ENCODE data around the gene ATP6V0D1. TPM values are rescaled to one million over a fixed set of nuclear protein-coding genes. Genes with fewer than 3 reads are reported as not detected.
"Not testable (repeated sequence)": the region's sequence is repeated elsewhere in the genome, so short reads cannot be mapped to it uniquely, and the experiment has no call there.

The ATP6V0D1 gene
- polyA plus RNA-seq, 2 donors: 17.0 to 78.1 TPM

- no peak overlapping the region for H3K27ac ChIP-seq (ENCODE audit: low read depth in 2 of 2, low read length in 1 of 2)
- no peaks in the 10 kb centered on the region for H3K27me3 ChIP-seq (ENCODE audit: control insufficient read depth in 1 of 2, insufficient read depth in 2 of 2, low read length in 2 of 2)
- no peaks in the 10 kb centered on the region for H3K9me3 ChIP-seq (ENCODE audit: control insufficient read depth in 2 of 2, insufficient read depth in 1 of 2, low read depth in 1 of 2, low read length in 1 of 2)
- no peaks in the 10 kb centered on the region for H3K4me1 ChIP-seq (ENCODE audit: control insufficient read depth in 2 of 2, insufficient read depth in 2 of 2, low read length in 1 of 2)
- H3K4me3 ChIP-seq (ENCODE audit: low read depth in 1 of 2, low read length in 2 of 2): no peak overlapping the region
- H3K36me3 ChIP-seq (ENCODE audit: control insufficient read depth in 2 of 2, insufficient read depth in 2 of 2, low read length in 1 of 2): no peaks in the 10 kb centered on the region
- WGBS, 2 donors: 69 to 70% methylated on average over 9 of the region's 9 CpGs
These were observed 23.4 kb upstream of the ATP6V0D1 start for GRCh38 chr16:67504031-67505021.

- Histone ChIP-seq H3K4me3 (ENCODE audit: low read depth in 1 of 2, low read length in 2 of 2) (no peak overlapping the region), H3K27me3 (ENCODE audit: control insufficient read depth in 1 of 2, insufficient read depth in 2 of 2, low read length in 2 of 2) (no peaks in the 10 kb centered on the region), H3K9me3 (ENCODE audit: control insufficient read depth in 2 of 2, insufficient read depth in 1 of 2, low read depth in 1 of 2, low read length in 1 of 2) (no peaks in the 10 kb centered on the region), H3K36me3 (ENCODE audit: control insufficient read depth in 2 of 2, insufficient read depth in 2 of 2, low read length in 1 of 2) (peaks cover 0 to 3% of the 10 kb centered on the region in 2 donors), H3K27ac (ENCODE audit: low read depth in 2 of 2, low read length in 1 of 2) (no peak overlapping the region), H3K4me1 (ENCODE audit: control insufficient read depth in 2 of 2, insufficient read depth in 2 of 2, low read length in 1 of 2) (no peaks in the 10 kb centered on the region)
- 59 to 79% methylated on average over 4 of the region's 4 CpGs for WGBS, 2 donors
These were observed 18.1 kb upstream of the ATP6V0D1 start for GRCh38 chr16:67499106-67499505.

- peak overlapping the region in 1 of 2 donors; percentile 15 for H3K27ac ChIP-seq (ENCODE audit: low read depth in 2 of 2, low read length in 1 of 2)
These were observed 9.6 kb upstream of the ATP6V0D1 start for GRCh38 chr16:67490335-67491096.

GRCh38 chr16:67489401-67490083, 8.6 kb upstream of the ATP6V0D1 start:
- H3K4me3 ChIP-seq (ENCODE audit: low read depth in 1 of 2, low read length in 2 of 2): no peak overlapping the region
- WGBS, 2 donors: 62 to 76% methylated on average over 4 of the region's 4 CpGs
- no peaks in the 10 kb centered on the region for H3K9me3 ChIP-seq (ENCODE audit: control insufficient read depth in 2 of 2, insufficient read depth in 1 of 2, low read depth in 1 of 2, low read length in 1 of 2)
- peak overlapping the region in 1 of 2 donors; percentile 24 for H3K27ac ChIP-seq (ENCODE audit: low read depth in 2 of 2, low read length in 1 of 2)
- H3K27me3 ChIP-seq (ENCODE audit: control insufficient read depth in 1 of 2, insufficient read depth in 2 of 2, low read length in 2 of 2): no peaks in the 10 kb centered on the region
- no peaks in the 10 kb centered on the region for H3K4me1 ChIP-seq (ENCODE audit: control insufficient read depth in 2 of 2, insufficient read depth in 2 of 2, low read length in 1 of 2)
- H3K36me3 ChIP-seq (ENCODE audit: control insufficient read depth in 2 of 2, insufficient read depth in 2 of 2, low read length in 1 of 2): peaks cover 0 to 3% of the 10 kb centered on the region in 2 donors

More at GRCh38 chr16:67490335-67491096, 9.6 kb upstream of the ATP6V0D1 start:
- 76 to 78% methylated on average over 8 of the region's 8 CpGs for whole genome bisulfite sequencing, 2 donors
- H3K36me3 ChIP-seq (ENCODE audit: control insufficient read depth in 2 of 2, insufficient read depth in 2 of 2, low read length in 1 of 2): peaks cover 0 to 3% of the 10 kb centered on the region in 2 donors
- no peaks in the 10 kb centered on the region for H3K4me1 ChIP-seq (ENCODE audit: control insufficient read depth in 2 of 2, insufficient read depth in 2 of 2, low read length in 1 of 2)
- H3K4me3 ChIP-seq (ENCODE audit: low read depth in 1 of 2, low read length in 2 of 2): no peak overlapping the region
- H3K27me3 ChIP-seq (ENCODE audit: control insufficient read depth in 1 of 2, insufficient read depth in 2 of 2, low read length in 2 of 2): no peaks in the 10 kb centered on the region
- H3K9me3 ChIP-seq (ENCODE audit: control insufficient read depth in 2 of 2, insufficient read depth in 1 of 2, low read depth in 1 of 2, low read length in 1 of 2): no peaks in the 10 kb centered on the region

- WGBS, 2 donors: 90 to 91% methylated on average over 4 of the region's 4 CpGs
- H3K4me1 ChIP-seq (ENCODE audit: control insufficient read depth in 2 of 2, insufficient read depth in 2 of 2, low read length in 1 of 2); H3K9me3 ChIP-seq (ENCODE audit: control insufficient read depth in 2 of 2, insufficient read depth in 1 of 2, low read depth in 1 of 2, low read length in 1 of 2); H3K27me3 ChIP-seq (ENCODE audit: control insufficient read depth in 1 of 2, insufficient read depth in 2 of 2, low read length in 2 of 2); H3K36me3 ChIP-seq (ENCODE audit: control insufficient read depth in 2 of 2, insufficient read depth in 2 of 2, low read length in 1 of 2); H3K27ac ChIP-seq (ENCODE audit: low read depth in 2 of 2, low read length in 1 of 2); H3K4me3 ChIP-seq (ENCODE audit: low read depth in 1 of 2, low read length in 2 of 2): not testable (repeated sequence)
These were observed 6.6 kb upstream of the ATP6V0D1 start for GRCh38 chr16:67487561-67487960.

- H3K4me1 ChIP-seq (ENCODE audit: control insufficient read depth in 2 of 2, insufficient read depth in 2 of 2, low read length in 1 of 2): peaks cover 0 to 4% of the 10 kb centered on the region in 2 donors
- H3K36me3 ChIP-seq (ENCODE audit: control insufficient read depth in 2 of 2, insufficient read depth in 2 of 2, low read length in 1 of 2): no peaks in the 10 kb centered on the region
- H3K4me3 ChIP-seq (ENCODE audit: low read depth in 1 of 2, low read length in 2 of 2): no peak overlapping the region
- H3K27me3 ChIP-seq (ENCODE audit: control insufficient read depth in 1 of 2, insufficient read depth in 2 of 2, low read length in 2 of 2): no peaks in the 10 kb centered on the region
- 63 to 67% methylated on average over 3 of the region's 3 CpGs for WGBS, 2 donors
- H3K9me3 ChIP-seq (ENCODE audit: control insufficient read depth in 2 of 2, insufficient read depth in 1 of 2, low read depth in 1 of 2, low read length in 1 of 2): no peaks in the 10 kb centered on the region
- H3K27ac ChIP-seq (ENCODE audit: low read depth in 2 of 2, low read length in 1 of 2): no peak overlapping the region
These were observed 5.8 kb upstream of the ATP6V0D1 start for GRCh38 chr16:67486805-67487204.

GRCh38 chr16:67483731-67484525, 3.0 kb upstream of the ATP6V0D1 start:
- 92 to 93% methylated on average over 12 of the region's 12 CpGs for WGBS, 2 donors
- Histone ChIP-seq H3K4me1 (ENCODE audit: control insufficient read depth in 2 of 2, insufficient read depth in 2 of 2, low read length in 1 of 2) (peaks cover 3 to 7% of the 10 kb centered on the region in 2 donors), H3K4me3 (ENCODE audit: low read depth in 1 of 2, low read length in 2 of 2) (no peak overlapping the region), H3K27me3 (ENCODE audit: control insufficient read depth in 1 of 2, insufficient read depth in 2 of 2, low read length in 2 of 2) (no peaks in the 10 kb centered on the region), H3K27ac (ENCODE audit: low read depth in 2 of 2, low read length in 1 of 2) (no peak overlapping the region), H3K36me3 (ENCODE audit: control insufficient read depth in 2 of 2, insufficient read depth in 2 of 2, low read length in 1 of 2) (no peaks in the 10 kb centered on the region), H3K9me3 (ENCODE audit: control insufficient read depth in 2 of 2, insufficient read depth in 1 of 2, low read depth in 1 of 2, low read length in 1 of 2) (no peaks in the 10 kb centered on the region)

GRCh38 chr16:67483150-67483549, 2.2 kb upstream of the ATP6V0D1 start, which contains the start of gene AGRP:
Gene AGRP, minus strand, starts transcription at chr16:67483547. Its CDS starts 149 bp downstream, at chr16:67483398.
- Histone ChIP-seq H3K36me3 (ENCODE audit: control insufficient read depth in 2 of 2, insufficient read depth in 2 of 2, low read length in 1 of 2) (no peaks in the 10 kb centered on the region), H3K27me3 (ENCODE audit: control insufficient read depth in 1 of 2, insufficient read depth in 2 of 2, low read length in 2 of 2) (no peaks in the 10 kb centered on the region), H3K27ac (ENCODE audit: low read depth in 2 of 2, low read length in 1 of 2) (no peak within 1 kb of the TSS), H3K4me3 (ENCODE audit: low read depth in 1 of 2, low read length in 2 of 2) (no peak within 1 kb of the TSS), H3K9me3 (ENCODE audit: control insufficient read depth in 2 of 2, insufficient read depth in 1 of 2, low read depth in 1 of 2, low read length in 1 of 2) (no peaks in the 10 kb centered on the region), H3K4me1 (ENCODE audit: control insufficient read depth in 2 of 2, insufficient read depth in 2 of 2, low read length in 1 of 2) (peaks cover 5 to 7% of the 10 kb centered on the region in 2 donors)
- 93 to 95% methylated on average over 6 of the region's 6 CpGs for WGBS, 2 donors

Measured in esophagus (tissue), 2 donors.